Keratinocyte (primary cell): ENCODE measurements around the gene PIEZO1. TPM values are rescaled to one million over a fixed set of nuclear protein-coding genes. Genes with fewer than 3 reads are reported as not detected.

Experiments
- DNase-seq: peaks from one replicate; pipeline ENCODE4 v3.0.0-alpha.2; 2011; ENCODE audit warnings: low read depth, missing footprints, low spot score
- FAIRE-seq: peaks from 2 replicates; lab custom pipeline; 2011; peaks lifted over from hg19 to GRCh38; lab: Jason Lieb, UNC
- H2AFZ ChIP-seq: 2 replicates; pipeline ENCODE4 v1.6.0; 2012; ENCODE audit warnings: low read length, control low read depth, inconsistent platforms; ENCODE audit not compliant: control insufficient read depth
- H3K27ac ChIP-seq: 2 replicates; pipeline ENCODE4 v1.5.1; 2011; ENCODE audit warnings: low read length; ENCODE audit not compliant: control insufficient read depth, insufficient read depth
- H3K27me3 ChIP-seq: 3 replicates; pipeline ENCODE4 v1.6.0; 2011; ENCODE audit warnings: low read length; ENCODE audit not compliant: control insufficient read depth, insufficient read depth; ENCODE audit errors: extremely low read depth
- H3K36me3 ChIP-seq, 2 experiments: 2 replicates in 1 of 2; 3 replicates in 1 of 2; pipeline ENCODE4 v1.5.1; 2011; ENCODE audit warnings: low read length in 2 of 2, mild to moderate bottlenecking in 1 of 2; ENCODE audit not compliant: control insufficient read depth in 2 of 2, insufficient read depth in 2 of 2; ENCODE audit errors: extremely low read depth in 1 of 2
- H3K4me1 ChIP-seq: 3 replicates; pipeline ENCODE4 v1.5.1; 2011; ENCODE audit warnings: low read length; ENCODE audit not compliant: control insufficient read depth, insufficient read depth; ENCODE audit errors: extremely low read depth
- H3K4me2 ChIP-seq: 3 replicates; pipeline ENCODE4 v1.6.0; 2011; ENCODE audit warnings: low read depth, low read length; ENCODE audit not compliant: control insufficient read depth, insufficient read depth; ENCODE audit errors: extremely low read depth
- H3K4me3 ChIP-seq, 3 experiments: fragments of 200-600 bp in 1 of 3; sonication (generic) in 1 of 3; 2 replicates in 2 of 3; 3 replicates in 1 of 3; pipeline ENCODE4 v1.5.1; 2011 to 2016; ENCODE audit warnings: low read length in 3 of 3, mild to moderate bottlenecking in 3 of 3, control low read depth in 2 of 3, inconsistent platforms in 1 of 3, low read depth in 1 of 3, mixed read lengths in 1 of 3, mixed run types in 1 of 3, moderate library complexity in 1 of 3; ENCODE audit not compliant: control insufficient read depth in 2 of 3, insufficient read depth in 2 of 3; ENCODE audit errors: extremely low read depth in 1 of 3
- H3K79me2 ChIP-seq: 2 replicates; pipeline ENCODE4 v1.6.0; 2012; ENCODE audit warnings: low read length; ENCODE audit not compliant: control insufficient read depth, insufficient read depth
- H3K9ac ChIP-seq: 3 replicates; pipeline ENCODE4 v1.6.0; 2011; ENCODE audit warnings: low read length; ENCODE audit not compliant: control insufficient read depth, insufficient read depth; ENCODE audit errors: extremely low read depth
- H3K9me1 ChIP-seq: 3 replicates; pipeline ENCODE4 v1.6.0; 2011; ENCODE audit warnings: low read length; ENCODE audit not compliant: control insufficient read depth, insufficient read depth; ENCODE audit errors: extremely low read depth
- H3K9me3 ChIP-seq: 2 replicates; pipeline ENCODE4 v1.5.1; 2012; ENCODE audit warnings: low read depth, low read length; ENCODE audit not compliant: control insufficient read depth
- H4K20me1 ChIP-seq: 3 replicates; pipeline ENCODE4 v1.6.0; 2011; ENCODE audit warnings: low read length; ENCODE audit not compliant: control insufficient read depth, insufficient read depth; ENCODE audit errors: extremely low read depth
- CTCF ChIP-seq, 3 experiments: IDR thresholded peaks in 1 of 3; conservative IDR thresholded peaks in 1 of 3; optimal IDR thresholded peaks in 1 of 3; 2 replicates in 2 of 3; 3 replicates in 1 of 3; pipeline versions ENCODE3 to v1.5.1; 2011; ENCODE audit warnings: low read length in 3 of 3, mild to moderate bottlenecking in 3 of 3, moderate library complexity in 2 of 3, control low read depth in 1 of 3, inconsistent platforms in 1 of 3; ENCODE audit not compliant: insufficient read depth in 2 of 3; ENCODE audit errors: extremely low read depth in 1 of 3
- EZH2 ChIP-seq: IDR thresholded peaks from one replicate; pipeline ENCODE4 v1.6.1; 2012; ENCODE audit warnings: inconsistent platforms, mild to moderate bottlenecking, low read length, moderate library complexity
- dilution Hi-C: fragments of 300-500 bp; cut with MboI; formaldehyde crosslinking; loops from one replicate; pipeline ENCODE4 v1.7.0; 2020; ENCODE audit warnings: low sequenced_read_pairs; ENCODE audit not compliant: extremely low pct_ligation_motif_present
- polyA plus RNA-seq, 5 experiments: library from polyadenylated mRNA; depleted of rRNA in 3 of 5; stranded (reverse) in 3 of 5; stranded (forward) in 1 of 5; unstranded in 1 of 5; fragments of >200 nt; gene quantifications; 1 replicate in 1 of 5; 2 replicates in 3 of 5; 3 replicates in 1 of 5; pipeline versions ENCODE4 v1.2.1 to v1.2.3, GENCODE V29; 2011 to 2012; ENCODE audit warnings: missing spikeins in 2 of 5, low read depth in 1 of 5, low replicate concordance in 1 of 5

The PIEZO1 gene
- polyA plus RNA-seq, 1 donor (not counting 4 experiments of a cell fraction or from before 2014, with no cell fraction given): 62.8 TPM

GRCh38 chr16:88743693-88744576 lies 41.1 kb downstream of the PIEZO1 start:
- no peak overlapping the region for H3K4me2 ChIP-seq
- no peak overlapping the region for H2AFZ ChIP-seq
- no peaks in the 10 kb centered on the region for H3K27me3 ChIP-seq
- H3K36me3 ChIP-seq: peaks cover 26 to 32% of the 10 kb centered on the region in 2 experiments
- peak overlapping the region in 1 of 3 experiments; percentile 13 for H3K4me3 ChIP-seq
- no peaks in the 10 kb centered on the region for H3K9me3 ChIP-seq
- H3K9me1 ChIP-seq: peaks cover 1% of the 10 kb centered on the region
- no peak overlapping the region for H3K27ac ChIP-seq
- H3K9ac ChIP-seq: no peak overlapping the region
- dilution Hi-C loops: no loop called here
- H3K79me2 ChIP-seq: peaks cover 30% of the 10 kb centered on the region
- FAIRE-seq (peak; percentile 67), DNase-seq (no peak)
- TF ChIP-seq CTCF (optimal IDR thresholded peaks at IDR 0.05 in 1 of 3, IDR thresholded peaks at IDR 0.05 in 1 of 3, conservative IDR thresholded peaks at IDR 0.05 in 1 of 3; ENCODE audit: extremely low read depth in 1 of 3, insufficient read depth in 2 of 3, low read length in 3 of 3): peak; percentile 77 to 96 (median 91)
- no peak for TF ChIP-seq EZH2
- H4K20me1 ChIP-seq: peaks cover 35% of the 10 kb centered on the region
- H3K4me1 ChIP-seq: peaks cover 14% of the 10 kb centered on the region

GRCh38 chr16:88742896-88743605 lies 42.0 kb downstream of the PIEZO1 start:
- H3K9ac ChIP-seq: no peak overlapping the region
- no peak overlapping the region for H3K4me3 ChIP-seq
- H3K36me3 ChIP-seq: peaks cover 25 to 32% of the 10 kb centered on the region in 2 experiments
- peaks cover 30% of the 10 kb centered on the region for H3K79me2 ChIP-seq
- dilution Hi-C loops: no loop called here
- no peak overlapping the region for H2AFZ ChIP-seq
- H3K27ac ChIP-seq: no peak overlapping the region
- peaks cover 14% of the 10 kb centered on the region for H3K4me1 ChIP-seq
- FAIRE-seq: no peak
- peaks cover 37% of the 10 kb centered on the region for H4K20me1 ChIP-seq
- no peaks in the 10 kb centered on the region for H3K27me3 ChIP-seq
- H3K4me2 ChIP-seq: no peak overlapping the region
- TF ChIP-seq EZH2: no peak
- no peak for TF ChIP-seq CTCF (optimal IDR thresholded peaks at IDR 0.05 in 1 of 3, IDR thresholded peaks at IDR 0.05 in 1 of 3, conservative IDR thresholded peaks at IDR 0.05 in 1 of 3; ENCODE audit: extremely low read depth in 1 of 3, insufficient read depth in 2 of 3, low read length in 3 of 3)
- peaks cover 2% of the 10 kb centered on the region for H3K9me1 ChIP-seq
- no peak for DNase-seq
- H3K9me3 ChIP-seq: no peaks in the 10 kb centered on the region
